HG02884 (cell line): ENCODE data around the gene TOGARAM2.

Experiments
- ATAC-seq: cut with Tn5 transposase; IDR thresholded peaks from one replicate; pipeline ENCODE4 v1.9.1; 2021; ENCODE audit warnings: mild to moderate bottlenecking, moderate library complexity; ENCODE audit not compliant: unreplicated experiment

Gene TOGARAM2

DNA sequence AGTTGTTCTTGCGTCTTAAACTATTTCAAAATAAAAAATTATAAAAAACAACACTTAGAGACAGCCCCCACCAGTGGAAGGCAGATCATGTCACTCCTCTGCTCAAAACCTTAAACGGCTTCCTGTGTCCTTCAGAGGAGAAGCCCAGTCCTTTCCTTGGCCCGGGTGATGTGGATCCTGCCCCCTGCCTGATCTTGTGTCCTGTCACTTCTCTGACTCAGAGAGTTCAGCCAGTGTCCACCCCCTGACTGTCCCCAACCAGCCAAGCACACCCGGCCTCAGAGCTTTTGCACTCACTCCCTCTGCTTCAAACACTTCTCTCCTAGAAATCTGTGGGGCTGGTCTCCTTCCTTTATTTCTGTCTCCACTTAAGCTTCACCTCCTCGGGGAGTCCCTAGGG lies 35.4 kb downstream of the TOGARAM2 start:
- ATAC-seq: no peak

DNA sequence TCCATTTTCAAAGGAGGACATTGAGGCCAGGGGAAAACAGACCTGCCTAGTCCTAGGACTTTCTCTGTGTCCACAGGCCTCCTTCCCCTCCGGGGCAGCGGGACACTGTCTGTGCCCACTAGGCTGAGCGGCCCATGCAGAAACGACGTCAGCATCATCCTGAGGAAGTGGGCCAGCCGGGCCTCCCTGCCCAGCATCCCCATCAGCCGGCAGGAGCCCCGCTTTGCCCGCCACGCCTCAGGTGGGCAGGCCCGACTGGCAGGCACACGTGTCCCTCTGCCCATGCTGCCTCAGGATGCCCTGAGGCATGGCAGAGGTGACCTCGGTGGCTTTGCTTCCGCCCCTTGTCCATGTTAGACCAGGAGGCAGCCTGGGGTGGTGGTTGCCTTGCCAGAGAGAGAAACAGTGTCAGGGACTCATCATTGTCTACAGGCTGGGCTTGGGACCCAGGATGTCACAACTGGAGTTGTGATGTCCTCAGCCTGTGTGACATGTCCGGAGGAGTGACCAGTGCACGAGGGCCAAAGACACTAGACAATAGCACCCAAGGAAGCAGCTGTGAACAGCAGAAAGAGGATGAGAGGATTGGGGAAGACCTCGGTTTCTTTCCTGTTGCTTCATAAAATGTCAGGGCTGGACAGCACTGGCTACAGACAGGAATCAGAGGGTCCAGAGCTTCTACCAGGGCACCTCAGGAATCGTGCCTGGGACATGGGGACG lies 36.8 kb downstream of the TOGARAM2 start:
- no peak for ATAC-seq

DNA sequence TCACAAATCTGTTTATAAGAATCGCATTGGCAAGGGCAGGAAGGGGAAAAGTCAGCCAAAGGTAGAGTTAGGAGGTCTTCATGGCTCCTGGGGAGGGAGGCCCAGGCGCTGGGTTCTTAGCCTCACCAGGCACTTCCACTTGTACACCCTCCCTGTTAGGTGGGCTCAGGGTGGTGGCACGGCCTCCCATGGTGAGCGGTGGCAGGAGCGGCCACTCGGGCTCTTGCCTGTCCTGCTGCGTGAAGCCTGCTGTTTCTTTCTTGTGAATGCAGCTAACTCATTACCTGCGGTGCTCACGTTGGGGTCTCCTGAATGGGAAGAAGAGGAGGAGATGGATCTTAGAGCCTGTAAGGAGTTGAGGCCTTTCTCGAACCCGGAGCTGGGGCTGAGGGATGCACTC lies 40.8 kb downstream of the TOGARAM2 start:
- no peak for ATAC-seq

DNA sequence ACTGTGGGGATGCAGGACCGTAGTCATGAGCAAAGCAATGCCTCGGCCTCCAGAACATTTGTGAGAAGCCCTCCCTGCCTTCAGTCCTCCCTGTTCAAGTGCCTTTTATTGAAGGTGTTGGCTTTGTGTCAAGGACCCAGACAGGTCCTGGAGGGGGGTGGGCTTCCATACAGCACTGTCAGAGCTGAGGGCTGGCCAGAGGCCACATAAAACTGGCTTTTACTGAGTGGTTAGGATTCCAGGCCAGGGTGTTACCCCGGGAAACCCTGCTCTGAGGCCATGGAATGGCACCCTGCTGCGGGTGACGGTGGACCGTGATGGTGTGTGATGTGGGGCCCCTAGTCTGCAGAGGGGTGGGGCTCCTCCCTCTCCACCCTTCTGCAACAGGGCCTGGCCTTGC lies 41.6 kb downstream of the TOGARAM2 start:
- ATAC-seq: no peak

DNA sequence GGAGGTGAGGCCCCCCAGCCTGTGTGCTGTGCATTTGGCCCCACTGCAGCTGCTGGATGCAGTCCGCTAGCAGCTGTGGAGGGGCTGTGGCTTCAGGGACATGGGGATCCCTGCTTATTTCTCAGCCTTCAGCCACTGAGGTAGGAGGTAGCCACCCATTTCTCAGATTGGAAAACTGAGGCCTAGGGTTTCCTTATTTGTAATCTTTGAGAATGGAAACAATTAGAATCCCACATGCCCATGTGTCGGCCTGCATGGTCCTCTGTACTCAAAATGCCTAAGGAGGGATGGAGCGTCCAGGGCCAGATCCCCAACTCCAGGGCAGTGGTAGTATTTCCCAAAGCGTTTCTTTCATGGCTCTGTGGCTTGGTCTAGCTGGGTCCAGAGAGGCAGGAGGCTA lies 42.1 kb downstream of the TOGARAM2 start:
- ATAC-seq: no peak

DNA sequence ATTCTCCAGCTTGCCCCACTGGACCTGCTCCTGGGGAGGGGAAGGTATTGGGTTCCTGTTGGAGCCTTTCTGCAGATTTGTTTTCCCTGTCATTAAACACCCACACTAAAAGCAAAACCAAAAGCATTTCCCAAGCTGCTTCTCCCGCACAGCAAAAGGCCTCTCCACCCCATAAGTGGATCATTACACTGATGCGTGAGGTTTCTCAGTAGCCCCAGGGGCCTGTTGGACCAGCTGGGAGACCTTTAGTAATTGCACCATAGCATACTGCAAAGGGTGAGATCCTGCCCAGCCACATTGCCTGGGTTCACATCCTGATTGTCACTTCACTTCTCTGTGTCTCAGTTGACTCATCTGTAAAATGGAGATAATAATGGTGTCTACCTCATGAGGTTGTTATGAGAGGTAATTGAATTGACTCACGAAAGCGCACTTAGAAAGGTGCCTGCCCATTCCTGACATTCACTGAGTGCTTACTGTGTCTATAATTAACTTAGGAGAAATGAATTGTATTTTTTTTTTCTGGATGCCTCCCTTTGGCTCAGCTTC lies 43.9 kb downstream of the TOGARAM2 start:
- ATAC-seq: no peak

DNA sequence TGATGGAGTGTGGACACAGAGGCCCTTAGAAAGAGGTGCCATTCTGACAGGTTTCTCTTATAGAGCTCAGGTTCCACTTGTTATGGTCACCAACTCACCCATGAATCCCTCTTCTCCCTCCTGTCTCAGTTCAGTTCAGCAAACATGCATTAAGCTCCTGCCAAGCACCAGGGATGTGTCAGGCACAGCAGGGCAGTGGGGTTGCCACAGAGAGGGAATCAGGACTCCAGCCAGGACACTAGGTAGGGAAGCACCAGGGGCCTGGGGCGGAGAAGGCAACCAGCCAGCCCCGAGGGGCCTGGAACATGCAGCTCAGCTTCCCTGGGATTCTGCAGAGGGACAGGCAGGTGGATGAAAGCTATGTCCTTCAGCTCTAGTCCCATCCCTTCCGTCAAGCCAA lies 44.6 kb downstream of the TOGARAM2 start:
- no peak for ATAC-seq

DNA sequence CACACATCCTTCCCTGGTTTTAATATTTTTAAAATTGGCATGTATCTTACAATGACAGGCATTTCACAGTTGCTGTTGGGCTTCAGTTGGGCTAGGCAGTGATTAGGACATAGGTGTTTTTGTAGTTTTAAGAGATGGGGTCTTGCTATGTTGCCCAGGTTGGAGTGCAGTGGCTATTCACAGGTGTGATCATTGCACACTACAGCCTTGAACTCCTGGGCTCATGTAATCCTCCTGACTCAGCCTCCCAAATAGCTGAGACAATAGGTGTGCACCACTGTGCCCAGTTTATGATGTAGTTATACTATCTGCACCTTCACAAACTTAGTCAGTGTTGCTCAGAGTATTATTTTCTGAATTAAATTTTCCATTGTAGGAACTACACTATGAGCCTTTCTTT lies 49.9 kb downstream of the TOGARAM2 start:
- ATAC-seq: no peak

DNA sequence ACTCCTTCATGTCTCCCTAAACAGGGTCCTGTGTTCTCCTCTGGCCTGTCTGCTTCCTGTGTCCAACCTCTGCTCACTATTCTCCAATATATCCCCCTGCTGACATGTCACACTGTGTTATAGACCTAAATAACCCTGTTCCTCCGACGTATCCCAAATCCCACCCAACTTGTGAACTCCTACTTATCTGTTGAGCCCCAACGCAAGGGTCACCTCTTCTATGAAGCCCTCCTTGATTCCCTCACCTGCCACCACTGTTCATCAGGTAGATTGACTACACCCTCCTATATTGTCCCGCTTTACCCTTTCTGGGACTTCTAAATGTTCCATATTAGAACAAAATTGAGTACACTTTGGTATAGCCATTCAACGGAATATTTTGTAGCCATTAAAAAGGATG lies 51.1 kb downstream of the TOGARAM2 start:
- no peak for ATAC-seq

DNA sequence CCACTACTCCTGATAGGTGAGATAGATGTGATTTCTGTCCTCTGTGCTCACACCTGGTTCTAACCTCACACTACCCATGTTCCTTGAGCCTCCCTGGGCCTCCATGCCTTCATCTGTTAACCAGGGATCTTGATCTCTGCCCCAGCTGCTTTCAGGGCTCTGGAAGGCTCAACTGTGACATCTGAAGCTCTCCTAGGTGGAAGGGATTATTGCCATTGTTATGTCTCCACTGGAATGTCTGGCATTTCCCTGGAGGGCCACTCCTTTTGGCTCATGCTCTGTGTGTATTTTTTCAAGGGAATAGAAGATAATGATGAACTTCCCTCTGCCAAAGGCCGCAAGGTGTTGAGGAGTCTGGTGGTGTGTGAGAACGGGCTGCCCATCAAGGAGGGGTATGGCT lies 52.1 kb downstream of the TOGARAM2 start:
- ATAC-seq: no peak

DNA sequence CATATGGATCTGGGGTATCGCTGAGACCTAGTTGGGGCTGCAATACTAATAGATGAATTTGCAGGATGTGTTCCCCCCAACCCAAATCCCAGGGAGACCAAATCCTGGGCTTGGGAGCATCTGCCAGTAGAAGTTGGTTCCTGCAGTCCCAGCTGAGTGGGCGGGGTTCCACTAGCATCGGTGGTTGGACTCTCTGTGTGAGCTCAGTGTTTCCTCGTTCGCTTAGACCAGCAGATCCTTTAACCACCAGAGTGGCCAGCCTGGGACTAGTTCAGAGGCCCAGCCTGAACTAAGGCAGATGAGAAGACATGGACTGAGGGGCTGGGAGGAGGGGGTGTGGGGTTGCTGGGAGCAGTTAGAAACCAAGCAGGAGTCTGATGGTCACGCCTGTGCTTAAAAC lies 52.6 kb downstream of the TOGARAM2 start:
- ATAC-seq: no peak

DNA sequence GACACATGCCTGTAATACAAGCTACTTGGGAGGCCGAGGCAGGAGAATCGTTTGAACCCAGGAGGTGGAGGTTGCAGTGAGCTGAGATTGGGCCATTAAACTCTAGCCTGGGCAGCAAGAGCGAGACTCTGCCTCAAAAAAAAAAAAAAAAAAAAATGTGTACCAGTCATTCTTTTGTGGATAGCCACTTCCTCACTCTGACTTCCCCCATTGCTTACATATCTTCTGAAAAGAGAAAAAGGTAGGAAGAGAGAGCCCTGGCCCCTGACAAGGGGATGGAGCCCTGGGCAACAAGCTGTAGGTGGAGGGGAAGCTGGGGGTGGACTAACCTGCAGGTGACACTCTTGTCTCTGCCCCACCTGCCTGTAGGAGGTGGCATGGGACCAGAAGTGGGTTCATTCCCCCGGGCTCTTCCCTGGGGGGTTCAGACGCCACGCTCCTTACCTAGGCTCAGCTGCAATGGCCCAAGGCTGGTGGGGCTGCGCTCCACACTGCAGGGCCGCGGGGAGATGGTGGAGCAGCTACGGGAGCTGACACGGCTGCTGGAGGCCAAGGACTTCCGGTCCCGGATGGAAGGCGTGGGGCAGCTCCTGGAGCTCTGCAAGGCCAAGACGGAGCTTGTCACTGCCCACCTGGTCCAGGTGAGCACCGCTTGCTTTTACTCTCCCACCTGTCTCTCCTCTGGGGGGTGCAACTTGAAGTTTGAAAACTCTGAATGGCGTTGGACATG lies 54.1 kb downstream of the TOGARAM2 start:
- no peak for ATAC-seq

DNA sequence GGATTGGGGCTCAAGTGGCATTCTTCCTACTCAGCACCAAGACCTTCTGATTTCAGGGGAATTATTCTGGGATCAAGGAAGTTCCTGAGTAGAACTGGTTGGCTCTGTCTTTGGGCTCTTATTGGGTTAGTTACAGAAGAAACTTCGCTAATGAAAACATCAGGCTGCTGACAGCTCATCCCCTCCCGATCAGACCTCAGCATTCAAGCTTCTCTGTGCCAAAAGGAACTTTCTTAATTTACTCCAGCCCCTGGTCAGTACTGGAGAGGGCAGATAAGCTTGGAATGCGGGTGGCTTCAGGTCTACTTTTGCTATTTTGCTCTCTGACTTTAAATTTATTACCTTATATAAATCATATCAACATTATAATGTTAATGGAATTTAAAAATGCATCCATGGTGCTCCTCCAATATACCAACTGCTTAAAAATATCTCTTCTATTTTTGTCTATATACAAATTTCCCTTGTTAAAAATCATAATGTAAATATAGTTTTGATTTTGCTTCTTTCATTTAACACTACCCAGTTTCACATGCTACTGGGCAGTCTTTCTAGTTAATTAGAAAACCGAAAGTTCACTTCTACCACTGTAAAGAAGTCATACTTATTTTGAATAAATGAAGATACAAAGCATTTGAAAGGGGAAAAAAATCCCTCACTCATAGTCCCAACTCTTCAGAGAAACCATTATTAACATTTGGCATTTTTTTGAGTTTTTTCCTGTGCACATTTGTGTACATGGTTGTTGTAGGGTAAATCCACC lies 58.8 kb downstream of the TOGARAM2 start:
- ATAC-seq: no peak

DNA sequence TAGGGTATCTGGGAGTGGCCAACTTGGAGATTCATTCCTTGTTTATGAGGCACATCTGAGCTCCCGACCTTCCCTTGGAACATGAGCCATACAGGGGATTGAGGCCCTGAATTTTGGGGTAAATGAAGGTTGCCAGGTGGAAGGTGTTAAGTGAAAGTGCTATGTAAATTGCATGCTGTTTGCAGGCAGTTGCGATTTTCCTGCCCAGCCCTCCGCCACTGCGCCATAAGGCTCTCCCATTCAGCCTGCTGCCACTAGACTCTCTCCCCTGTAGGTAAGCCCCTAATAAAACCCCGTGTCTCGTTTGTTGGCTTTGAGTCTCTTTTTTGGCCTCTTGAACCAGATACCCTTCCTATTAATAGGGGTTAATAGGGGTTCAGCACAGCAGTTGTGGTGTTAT lies 59.5 kb downstream of the TOGARAM2 start:
- no peak for ATAC-seq

DNA sequence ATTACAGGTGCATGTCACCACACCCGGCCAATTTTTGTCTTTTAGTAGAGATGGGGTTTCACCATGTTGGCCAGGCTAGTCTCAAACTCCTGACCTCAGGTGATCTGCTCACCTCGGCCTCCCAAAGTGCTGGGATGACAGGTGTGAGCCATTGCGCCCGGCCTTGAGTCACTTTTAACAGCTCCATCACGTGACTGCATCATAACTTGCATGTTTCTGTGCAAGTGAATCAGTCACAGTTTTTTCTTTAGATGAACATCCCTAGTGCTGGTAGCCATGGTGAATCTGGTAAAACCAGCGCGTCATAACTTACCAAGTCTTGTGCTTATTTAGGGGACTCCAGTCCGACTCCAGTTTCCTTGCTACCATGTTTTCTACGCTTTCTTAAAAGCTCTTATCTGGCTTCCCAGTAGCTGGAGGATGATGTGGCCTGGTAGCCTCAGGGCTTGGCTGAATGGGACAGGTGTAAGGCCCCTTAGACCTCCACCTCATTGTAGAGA lies 60.1 kb downstream of the TOGARAM2 start:
- ATAC-seq: no peak

DNA sequence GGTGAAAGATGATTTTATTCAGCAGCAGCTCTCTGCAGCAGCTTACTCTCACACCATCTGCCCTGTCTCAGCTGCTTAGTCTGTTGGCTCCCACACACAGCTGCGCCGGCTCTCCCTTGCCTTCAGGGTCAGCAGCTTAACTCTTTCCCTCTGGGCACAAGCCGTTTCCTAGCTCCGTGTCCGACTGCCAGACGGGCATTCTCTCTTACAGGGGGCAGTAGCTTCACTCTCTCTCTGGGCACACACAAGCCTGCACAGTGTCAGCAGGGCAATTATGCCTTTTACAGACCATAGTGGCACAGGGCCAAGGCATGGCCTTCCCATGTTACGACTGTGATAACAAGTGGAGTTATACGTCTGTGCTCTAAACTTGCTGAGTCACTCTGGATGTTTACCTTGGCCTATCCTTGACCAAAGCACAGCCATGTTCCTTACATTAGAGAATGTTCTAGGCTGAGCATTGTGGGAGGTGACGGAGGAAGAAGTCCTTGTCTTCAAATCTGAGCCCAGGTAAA lies 61.5 kb downstream of the TOGARAM2 start:
- ATAC-seq: no peak

DNA sequence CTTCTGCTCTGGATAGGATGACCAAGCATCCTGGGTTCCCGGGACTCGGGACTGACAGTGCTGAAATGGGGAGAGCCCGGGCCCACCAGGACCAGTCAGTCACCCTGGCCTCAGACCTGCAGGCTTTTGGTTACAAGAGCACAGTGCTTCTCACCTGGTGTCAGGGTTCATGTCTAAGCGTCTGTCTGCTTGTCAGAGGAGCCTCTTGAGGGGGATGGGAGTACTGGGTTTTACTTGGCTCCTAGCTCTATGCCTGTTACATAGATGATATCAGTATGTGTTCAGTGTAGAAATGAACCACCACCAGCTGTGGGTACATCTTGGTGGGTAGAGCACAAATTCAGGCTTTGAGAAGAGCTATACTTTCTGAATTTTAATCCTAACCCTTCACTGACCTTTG lies 63.4 kb downstream of the TOGARAM2 start:
- no peak for ATAC-seq

DNA sequence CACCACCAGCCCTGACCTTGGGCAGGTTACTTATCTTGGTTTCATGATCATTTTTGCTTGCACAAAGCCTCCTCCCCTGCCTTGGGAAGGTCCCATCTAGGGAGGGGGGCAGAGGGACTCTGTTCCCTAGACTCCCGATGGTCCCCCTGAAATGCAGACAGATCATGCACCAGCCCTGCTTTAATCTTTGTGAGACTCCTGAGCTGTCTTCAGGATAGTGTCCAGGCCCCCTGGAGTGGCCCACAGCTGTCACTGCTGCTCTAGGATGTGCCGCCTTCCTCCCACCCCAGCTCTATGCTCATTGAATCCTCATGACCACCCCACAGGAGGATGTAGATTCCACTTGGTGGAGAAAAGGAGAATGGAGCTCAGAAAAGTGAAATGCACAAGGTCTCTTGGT lies 65.2 kb downstream of the TOGARAM2 start:
- no peak for ATAC-seq

DNA sequence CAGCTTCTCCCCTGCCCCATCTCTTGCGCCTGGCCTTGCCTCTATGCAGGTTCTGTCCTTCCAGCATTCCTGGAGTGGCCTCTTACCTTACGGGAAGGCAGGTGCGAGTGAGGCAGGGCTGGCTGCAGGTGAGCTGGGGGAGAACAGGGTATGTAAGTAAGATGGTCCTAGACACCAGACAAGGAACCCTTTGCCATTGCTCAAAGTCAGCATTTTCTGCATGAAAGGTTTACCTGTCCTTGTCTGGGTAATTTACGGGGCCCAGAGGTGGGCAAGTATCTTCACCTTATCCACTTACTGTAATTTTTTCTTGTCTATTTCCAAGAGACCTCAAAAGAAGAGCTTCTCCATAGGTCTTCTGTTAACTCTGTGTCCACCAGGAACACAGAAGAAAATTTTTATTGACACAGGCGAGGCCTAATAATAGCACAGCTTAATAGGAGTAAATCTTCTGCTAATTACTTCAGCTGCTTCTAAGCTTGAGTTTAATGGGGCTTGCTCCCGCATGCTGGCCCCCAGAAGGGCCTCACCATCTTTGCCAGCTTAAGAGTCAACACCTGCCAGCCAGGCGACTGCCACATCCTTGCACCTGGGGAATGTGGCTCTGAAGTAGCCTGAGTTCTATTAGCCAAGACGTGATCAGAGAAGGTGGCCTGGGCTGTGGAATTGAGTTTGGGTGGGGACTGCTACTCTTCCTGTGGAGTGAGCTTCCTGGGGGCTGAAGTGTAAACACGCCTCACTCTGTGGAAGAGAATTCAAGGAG lies 66.2 kb downstream of the TOGARAM2 start:
- ATAC-seq: no peak

DNA sequence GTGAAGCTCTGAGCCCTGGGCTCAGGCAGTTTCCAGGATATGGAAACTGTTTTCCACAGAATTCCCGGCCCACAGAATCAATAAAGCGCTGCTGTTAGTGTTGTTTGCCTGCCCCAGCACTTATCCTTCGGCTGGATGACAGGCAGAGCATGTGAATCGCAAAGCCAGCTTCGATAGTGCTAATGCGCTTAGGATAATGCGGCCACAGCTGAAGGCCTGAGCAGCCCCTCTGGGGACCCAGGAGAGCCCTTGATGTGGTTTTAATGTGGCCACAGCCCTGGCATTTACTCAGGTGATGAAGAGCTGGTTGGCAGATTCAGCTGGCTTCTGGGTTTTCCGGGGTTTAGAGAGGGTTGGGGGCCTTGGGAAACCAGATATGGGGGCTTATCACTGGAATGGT lies 69.5 kb downstream of the TOGARAM2 start:
- no peak for ATAC-seq

DNA sequence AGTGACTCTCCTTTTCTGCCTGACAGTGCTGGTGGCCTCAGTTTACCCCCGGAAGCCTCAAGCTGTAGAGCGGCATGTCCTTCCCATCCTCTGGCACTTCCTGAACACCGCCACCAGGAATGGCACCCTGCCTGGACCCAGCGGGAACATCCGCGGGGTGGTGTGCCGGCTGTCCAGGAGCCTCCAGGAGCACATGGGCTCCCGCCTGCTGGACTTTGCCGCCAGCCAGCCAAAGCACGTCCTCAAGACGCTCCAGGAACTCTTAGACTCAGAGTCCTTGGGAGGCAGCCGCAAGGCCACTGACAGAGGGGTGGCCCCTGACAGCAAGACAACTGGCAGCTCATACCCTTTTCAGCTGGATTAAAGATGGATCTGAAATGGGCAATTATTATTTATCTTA lies 70.6 kb downstream of the TOGARAM2 start:
- ATAC-seq: no peak
